ENCODE data around the gene RPTOR. TPM values are rescaled to one million over a fixed set of nuclear protein-coding genes. Genes with fewer than 3 reads are reported as not detected.

RPTOR gene
- total RNA-seq, 4 donors from 2014 or later: 18.7 to 35.4 (median 21.0) TPM

GRCh38 chr17:80826955-80827645 lies 282.5 kb downstream of the RPTOR start:
- no peak for TF ChIP-seq CTCF (IDR thresholded peaks at IDR 0.05; ENCODE audit: low read depth)

GRCh38 chr17:80827646-80828643 lies 283.3 kb downstream of the RPTOR start:
- TF ChIP-seq CTCF (IDR thresholded peaks at IDR 0.05; ENCODE audit: low read depth): no peak

- no peak for TF ChIP-seq CTCF (IDR thresholded peaks at IDR 0.05; ENCODE audit: low read depth)
These were observed 284.7 kb downstream of the RPTOR start for GRCh38 chr17:80829166-80829813.

- no peak for TF ChIP-seq CTCF (IDR thresholded peaks at IDR 0.05; ENCODE audit: low read depth)
These were observed 285.6 kb downstream of the RPTOR start for GRCh38 chr17:80830020-80830780.

GRCh38 chr17:80831491-80831890 lies 286.9 kb downstream of the RPTOR start:
- TF ChIP-seq CTCF (IDR thresholded peaks at IDR 0.05; ENCODE audit: low read depth): no peak

GRCh38 chr17:80832266-80832676 lies 287.6 kb downstream of the RPTOR start:
- no peak for TF ChIP-seq CTCF (IDR thresholded peaks at IDR 0.05; ENCODE audit: low read depth)
